WI38 (cell line): ENCODE measurements around the gene MGP.

Experiments
- H3K4me3 ChIP-seq: 2 replicates; pipeline ENCODE4 v1.5.1; 2011; ENCODE audit warnings: low read depth, mild to moderate bottlenecking, control low read depth, low read length
- TF ChIP-seq, protein P1 (sequence below): IDR thresholded peaks from 2 replicates; pipeline ENCODE4 v1.5.1; 2012; ENCODE audit warnings: low read depth, mild to moderate bottlenecking, control low read depth, low read length

The MGP gene

DNA sequence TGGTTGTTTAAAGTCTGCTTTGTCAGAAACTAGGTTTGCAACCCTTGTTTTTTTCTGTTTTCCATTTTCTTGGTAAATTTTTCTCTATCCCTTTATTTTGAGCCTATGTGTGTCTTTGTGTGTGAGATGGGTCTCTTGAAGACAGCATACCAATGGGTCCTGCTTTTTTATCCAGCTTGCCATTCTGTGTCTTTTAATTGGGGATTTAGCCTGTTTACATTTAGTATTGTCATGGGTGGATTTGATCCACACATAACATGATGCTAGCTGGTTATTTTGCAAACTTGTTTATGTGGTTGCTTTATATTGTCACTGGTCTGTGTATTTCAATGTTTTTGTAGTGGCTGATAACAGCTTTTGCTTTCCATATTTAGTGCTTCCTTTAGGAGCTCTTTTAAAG is 25.2 kb downstream of the MGP start:
- H3K4me3 ChIP-seq, result no peak overlapping the region
- TF ChIP-seq, protein P1, sequence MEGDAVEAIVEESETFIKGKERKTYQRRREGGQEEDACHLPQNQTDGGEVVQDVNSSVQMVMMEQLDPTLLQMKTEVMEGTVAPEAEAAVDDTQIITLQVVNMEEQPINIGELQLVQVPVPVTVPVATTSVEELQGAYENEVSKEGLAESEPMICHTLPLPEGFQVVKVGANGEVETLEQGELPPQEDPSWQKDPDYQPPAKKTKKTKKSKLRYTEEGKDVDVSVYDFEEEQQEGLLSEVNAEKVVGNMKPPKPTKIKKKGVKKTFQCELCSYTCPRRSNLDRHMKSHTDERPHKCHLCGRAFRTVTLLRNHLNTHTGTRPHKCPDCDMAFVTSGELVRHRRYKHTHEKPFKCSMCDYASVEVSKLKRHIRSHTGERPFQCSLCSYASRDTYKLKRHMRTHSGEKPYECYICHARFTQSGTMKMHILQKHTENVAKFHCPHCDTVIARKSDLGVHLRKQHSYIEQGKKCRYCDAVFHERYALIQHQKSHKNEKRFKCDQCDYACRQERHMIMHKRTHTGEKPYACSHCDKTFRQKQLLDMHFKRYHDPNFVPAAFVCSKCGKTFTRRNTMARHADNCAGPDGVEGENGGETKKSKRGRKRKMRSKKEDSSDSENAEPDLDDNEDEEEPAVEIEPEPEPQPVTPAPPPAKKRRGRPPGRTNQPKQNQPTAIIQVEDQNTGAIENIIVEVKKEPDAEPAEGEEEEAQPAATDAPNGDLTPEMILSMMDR, result no peak

DNA sequence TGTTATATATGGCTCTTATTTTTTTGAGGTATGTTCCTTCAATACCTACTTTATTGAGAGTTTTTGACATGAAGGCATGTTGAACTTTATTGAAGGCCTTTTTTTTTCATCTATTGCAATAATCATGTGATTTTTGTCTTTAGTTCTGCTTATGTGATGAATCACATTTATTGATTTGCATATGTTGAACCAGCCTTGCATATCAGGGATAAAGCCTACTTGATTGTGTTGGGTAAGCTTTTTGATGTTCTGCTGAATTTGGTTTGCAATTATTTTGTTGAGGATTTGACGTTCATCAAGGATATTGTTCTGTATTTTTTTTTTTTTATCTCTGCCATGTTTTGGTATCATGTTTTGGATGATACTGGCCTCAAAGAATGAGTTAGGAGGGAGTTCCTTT is 27.1 kb downstream of the MGP start:
- TF ChIP-seq, protein P1, result no peak
- no peak overlapping the region for H3K4me3 ChIP-seq

DNA sequence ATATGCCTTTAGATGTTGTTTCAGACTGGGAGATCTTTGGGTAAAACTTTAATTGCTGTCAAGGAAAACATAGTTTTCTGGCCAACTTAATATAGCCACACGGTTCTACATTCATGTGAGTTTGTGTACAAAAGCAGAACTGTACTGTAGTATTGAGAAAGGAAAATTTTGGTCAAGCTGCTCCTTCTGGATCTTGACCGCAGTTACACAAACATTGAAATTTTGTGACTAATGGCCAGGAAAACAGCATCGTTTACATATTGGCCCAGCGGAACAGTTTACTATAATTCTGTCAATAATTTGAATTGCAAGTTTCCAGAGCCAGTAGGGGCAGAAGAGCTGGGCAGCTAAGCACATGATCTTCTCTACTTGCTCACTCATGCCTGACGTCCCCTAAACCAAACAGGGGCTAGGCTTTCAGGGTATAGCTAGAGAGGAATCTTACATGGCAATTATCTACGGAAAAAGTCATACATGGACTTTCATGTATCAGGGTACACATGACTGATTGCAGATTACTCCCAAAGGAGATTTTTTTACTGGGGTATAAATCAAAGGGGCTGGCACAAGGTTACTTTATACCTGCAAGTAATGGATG is 31.0 kb downstream of the MGP start:
- TF ChIP-seq, protein P1, result no peak
- H3K4me3 ChIP-seq, result no peak overlapping the region

DNA sequence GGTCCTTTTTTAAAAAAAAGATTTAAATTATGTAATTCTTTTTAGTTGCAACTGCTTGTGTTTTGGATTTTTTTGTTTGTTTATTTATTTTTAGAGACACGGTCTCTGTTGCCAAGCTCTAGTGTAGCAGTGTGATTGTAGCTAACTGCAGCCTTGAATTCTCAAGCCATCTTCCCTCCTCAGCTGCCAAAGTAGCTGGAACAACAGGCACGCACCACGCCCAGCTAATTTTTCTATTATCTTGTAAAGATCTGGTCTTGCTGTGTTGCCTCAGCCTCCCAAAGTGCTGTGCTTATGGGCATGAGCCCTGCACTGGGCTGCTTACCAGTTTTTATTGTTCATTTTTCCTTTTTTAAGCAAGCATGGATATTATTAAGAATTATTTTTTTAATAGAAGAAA is 31.7 kb downstream of the MGP start:
- H3K4me3 ChIP-seq, result no peak overlapping the region
- TF ChIP-seq, protein P1, result no peak

DNA sequence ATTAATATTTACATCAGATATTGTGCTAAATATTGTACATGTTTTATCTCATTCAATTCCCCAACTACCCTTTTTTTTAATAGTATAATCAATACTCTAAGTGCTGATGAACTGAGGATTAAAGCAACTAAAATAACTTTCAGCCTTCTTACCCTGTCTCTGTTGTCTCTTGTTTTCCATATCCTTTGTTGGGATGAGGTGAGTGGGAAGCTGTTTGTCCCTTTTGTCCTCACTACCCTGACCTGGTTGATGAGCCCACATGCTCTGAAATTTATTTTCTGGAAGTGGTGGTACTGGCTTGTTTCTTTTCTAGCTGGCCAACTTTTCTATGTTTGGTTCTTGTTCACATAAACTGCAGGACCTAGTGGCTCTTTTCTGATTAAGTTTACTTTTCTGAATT is 32.8 kb downstream of the MGP start:
- no peak overlapping the region for H3K4me3 ChIP-seq
- TF ChIP-seq, protein P1, result no peak

DNA sequence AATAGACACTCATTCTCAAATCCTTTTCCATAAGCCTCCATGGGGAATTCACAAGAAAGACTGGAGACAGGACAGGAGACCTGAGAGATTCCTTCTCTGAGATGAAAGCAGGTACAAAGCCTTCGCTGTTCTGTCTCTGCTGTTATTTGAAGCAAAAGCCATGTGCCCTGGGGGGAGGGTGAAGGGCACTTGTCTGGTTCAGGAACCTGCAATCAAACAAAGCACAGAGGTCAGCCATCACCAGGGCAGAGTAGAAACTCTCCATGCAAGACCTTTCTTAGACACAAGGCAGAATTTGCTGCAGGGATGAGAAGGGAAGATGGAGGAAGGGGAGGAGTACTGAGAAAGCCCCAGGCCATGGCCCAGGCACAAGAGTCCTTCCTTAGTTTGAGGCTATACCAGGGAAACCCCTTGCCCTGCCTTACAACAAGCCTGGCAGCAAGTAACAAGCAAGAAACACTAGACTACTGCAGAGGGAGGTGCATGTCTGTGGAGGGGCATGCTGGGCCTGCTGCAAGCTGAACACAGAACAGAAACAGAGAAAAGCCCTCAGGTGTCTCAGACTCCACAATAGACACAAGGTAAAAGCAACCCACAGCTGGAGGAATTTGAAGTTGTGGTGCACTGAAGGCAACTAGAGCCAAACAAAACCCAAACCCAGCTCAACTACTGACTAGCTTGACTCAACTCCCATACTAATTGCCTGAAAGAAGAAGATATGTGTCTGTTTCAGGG is 34.6 kb downstream of the MGP start:
- TF ChIP-seq, protein P1, result no peak
- H3K4me3 ChIP-seq, result no peak overlapping the region

DNA sequence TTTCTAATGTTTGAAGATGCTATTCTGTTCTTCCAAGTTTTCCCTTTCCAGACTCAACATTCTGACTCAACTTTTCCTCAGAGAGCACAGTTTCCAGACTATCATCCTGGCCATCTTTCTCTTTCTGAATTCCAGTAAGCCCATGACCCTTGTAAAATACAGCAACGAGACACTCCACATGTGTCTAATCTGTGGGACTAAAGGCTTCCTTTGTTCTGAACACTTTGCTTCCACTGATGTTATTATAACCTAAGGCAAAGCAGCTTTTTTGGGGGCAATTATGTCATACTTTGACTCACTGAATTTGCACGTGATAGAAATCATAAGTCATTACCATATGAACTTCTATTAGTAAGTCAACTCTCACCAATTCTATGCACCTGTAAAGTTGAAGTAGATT is 36.0 kb downstream of the MGP start:
- TF ChIP-seq, protein P1, result no peak
- H3K4me3 ChIP-seq, result no peak overlapping the region
